Measurements from ENCODE around the gene PIEZO2. TPM values are rescaled to one million over a fixed set of nuclear protein-coding genes. Genes with fewer than 3 reads are reported as not detected.

PIEZO2 gene
- total and polyA plus RNA-seq, 4 donors, result 2.6 to 233 (median 18.8) TPM

- DNase-seq (no peak), ATAC-seq (ENCODE audit: insufficient read depth, low FRiP score) (no peak)
- Histone ChIP-seq H3K27me3 (ENCODE audit: control insufficient read depth in 3 of 3, insufficient read depth in 3 of 3, low read length in 2 of 3) (no peaks in the 10 kb centered on the region), H3K9ac (ENCODE audit: insufficient read depth in 1 of 2, low read length in 2 of 2) (no peak overlapping the region), H3K4me1 (ENCODE audit: control insufficient read depth in 5 of 5, insufficient read depth in 5 of 5, low read length in 5 of 5) (no peaks in the 10 kb centered on the region), H3K4me3 (no peak overlapping the region), H3K27ac (ENCODE audit: low read depth in 1 of 2, low read length in 1 of 2) (no peak overlapping the region), H3K36me3 (ENCODE audit: control insufficient read depth in 4 of 4, insufficient read depth in 4 of 4, low read length in 4 of 4) (peaks cover 0 to 73% (median 24%) of the 10 kb centered on the region in 4 donors), H3K9me3 (ENCODE audit: control insufficient read depth in 4 of 4, insufficient read depth in 3 of 4, low read length in 3 of 4) (no peaks in the 10 kb centered on the region)
- 91 to 100% methylated on average over 7 of the region's 7 CpGs for WGBS, 2 donors
- TF ChIP-seq CTCF (IDR thresholded peaks at IDR 0.05; ENCODE audit: control extremely low read depth, extremely low read depth), result no peak
Observed at GRCh38 chr18:10682368-10682714, 467.0 kb downstream of the PIEZO2 start.

- Histone ChIP-seq H3K27me3 (ENCODE audit: control insufficient read depth in 3 of 3, insufficient read depth in 3 of 3, low read length in 2 of 3) (no peaks in the 10 kb centered on the region), H3K36me3 (ENCODE audit: control insufficient read depth in 4 of 4, insufficient read depth in 4 of 4, low read length in 4 of 4) (peaks cover 0 to 73% (median 24%) of the 10 kb centered on the region in 4 donors), H3K9ac (ENCODE audit: insufficient read depth in 1 of 2, low read length in 2 of 2) (no peak overlapping the region), H3K27ac (ENCODE audit: low read depth in 1 of 2, low read length in 1 of 2) (no peak overlapping the region), H3K4me3 (no peak overlapping the region), H3K4me1 (ENCODE audit: control insufficient read depth in 5 of 5, insufficient read depth in 5 of 5, low read length in 5 of 5) (no peaks in the 10 kb centered on the region), H3K9me3 (ENCODE audit: control insufficient read depth in 4 of 4, insufficient read depth in 3 of 4, low read length in 3 of 4) (no peaks in the 10 kb centered on the region)
- ATAC-seq (ENCODE audit: insufficient read depth, low FRiP score), result no peak
- 87 to 95% methylated on average over 12 of the region's 12 CpGs for WGBS, 2 donors
- DNase-seq, result no peak
- no peak for TF ChIP-seq CTCF (IDR thresholded peaks at IDR 0.05; ENCODE audit: control extremely low read depth, extremely low read depth)
Observed at GRCh38 chr18:10681581-10682367, 467.6 kb downstream of the PIEZO2 start.

GRCh38 chr18:10680271-10680596 lies 469.1 kb downstream of the PIEZO2 start:
- no peak for TF ChIP-seq CTCF (IDR thresholded peaks at IDR 0.05; ENCODE audit: control extremely low read depth, extremely low read depth)

More at GRCh38 chr18:10680271-10680596, 469.1 kb downstream of the PIEZO2 start:
- ATAC-seq (ENCODE audit: insufficient read depth, low FRiP score), result no peak
- H3K4me1 ChIP-seq (ENCODE audit: control insufficient read depth in 5 of 5, insufficient read depth in 5 of 5, low read length in 5 of 5), result no peaks in the 10 kb centered on the region
- H3K27ac ChIP-seq (ENCODE audit: low read depth in 1 of 2, low read length in 1 of 2), result no peak overlapping the region
- DNase-seq, result no peak
- no peak overlapping the region for H3K9ac ChIP-seq (ENCODE audit: insufficient read depth in 1 of 2, low read length in 2 of 2)
- peaks cover 0 to 69% (median 25%) of the 10 kb centered on the region in 4 donors for H3K36me3 ChIP-seq (ENCODE audit: control insufficient read depth in 4 of 4, insufficient read depth in 4 of 4, low read length in 4 of 4)
- H3K4me3 ChIP-seq, result no peak overlapping the region
- no peaks in the 10 kb centered on the region for H3K27me3 ChIP-seq (ENCODE audit: control insufficient read depth in 3 of 3, insufficient read depth in 3 of 3, low read length in 2 of 3)
- no peaks in the 10 kb centered on the region for H3K9me3 ChIP-seq (ENCODE audit: control insufficient read depth in 4 of 4, insufficient read depth in 3 of 4, low read length in 3 of 4)
